HG03045 (cell line): ENCODE results near the gene ZNF221.

Source experiments
- ATAC-seq: cut with Tn5 transposase; IDR thresholded peaks from one replicate; pipeline ENCODE4 v1.9.1; 2021; ENCODE audit warnings: mild to moderate bottlenecking, moderate library complexity; ENCODE audit not compliant: unreplicated experiment

The ZNF221 gene

GRCh38 chr19:43956827-43957226 lies 5.8 kb downstream of the ZNF221 start:
- ATAC-seq, result no peak

GRCh38 chr19:43957891-43958290 lies 6.9 kb downstream of the ZNF221 start:
- no peak for ATAC-seq

GRCh38 chr19:43960411-43960810 lies 9.4 kb downstream of the ZNF221 start:
- no peak for ATAC-seq

GRCh38 chr19:43966079-43966694 lies 15.2 kb downstream of the ZNF221 start:
- ATAC-seq, result no peak

GRCh38 chr19:43976732-43977131 lies 25.7 kb downstream of the ZNF221 start:
- no peak for ATAC-seq

- ATAC-seq, result no peak
These were observed 32.5 kb downstream of the ZNF221 start for GRCh38 chr19:43983544-43983911.

- ATAC-seq, result peak; percentile 91
These were observed 33.1 kb downstream of the ZNF221 start, which contains the start of gene ZNF155 for GRCh38 chr19:43983912-43984686. ZNF155 (plus strand) TSS chr19:43984188; CDS start chr19:43988544, 4,356 bp downstream.

GRCh38 chr19:43984687-43985000 lies 33.6 kb downstream of the ZNF221 start:
- no peak for ATAC-seq

GRCh38 chr19:43997631-43998290 lies 46.7 kb downstream of the ZNF221 start:
- ATAC-seq, result no peak

GRCh38 chr19:44002212-44002565 lies 51.2 kb downstream of the ZNF221 start:
- ATAC-seq, result peak; percentile 7

- ATAC-seq, result peak; percentile 86
These were observed 51.8 kb downstream of the ZNF221 start, which contains the start of gene ZNF230 for GRCh38 chr19:44002566-44003460. ZNF230 (plus strand) TSS chr19:44002957; CDS start chr19:44007079, 4,122 bp downstream.

- peak; percentile 3 for ATAC-seq
These were observed 52.5 kb downstream of the ZNF221 start for GRCh38 chr19:44003461-44004009.

- ATAC-seq, result no peak
These were observed 54.9 kb downstream of the ZNF221 start for GRCh38 chr19:44005973-44006372.

- no peak for ATAC-seq
These were observed 56.4 kb downstream of the ZNF221 start for GRCh38 chr19:44007473-44007872.

- ATAC-seq, result no peak
These were observed 59.4 kb downstream of the ZNF221 start for GRCh38 chr19:44010468-44010867.
